Activated T-helper 9 cell treated with anti-CD3 and anti-CD28 coated beads, Interleukin-2, amount 50 U/mL, for 16 hours (primary cell): ENCODE measurements around the gene EGLN1.
"Not testable (repeated sequence)": the region's sequence is repeated elsewhere in the genome, so short reads cannot be mapped to it uniquely, and the experiment has no call there.

Experiments
- DNase-seq: peaks from one replicate; pipeline ENCODE4 v3.0.0-alpha.2; 2020; ENCODE audit warnings: low read depth

The EGLN1 gene

DNA sequence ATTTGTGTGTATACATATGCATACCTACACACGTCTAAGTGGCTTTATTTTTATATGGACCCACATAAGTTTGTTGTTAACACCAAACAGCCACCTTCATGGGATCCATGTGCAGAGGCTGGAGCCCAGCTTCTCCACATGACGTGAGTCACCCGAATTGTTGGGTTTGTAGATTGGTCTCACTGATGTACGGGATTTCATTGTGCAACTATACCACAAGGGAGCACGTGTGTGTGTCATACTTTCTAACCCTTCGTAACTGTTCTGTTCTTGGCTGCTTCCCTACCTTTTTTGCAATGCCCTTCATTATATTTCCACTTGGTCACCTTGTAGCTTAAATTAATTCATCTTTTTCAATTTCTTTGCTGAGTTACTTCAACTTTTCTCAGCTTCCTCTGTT lies 63.0 kb downstream of the EGLN1 start:
- no peak for DNase-seq

DNA sequence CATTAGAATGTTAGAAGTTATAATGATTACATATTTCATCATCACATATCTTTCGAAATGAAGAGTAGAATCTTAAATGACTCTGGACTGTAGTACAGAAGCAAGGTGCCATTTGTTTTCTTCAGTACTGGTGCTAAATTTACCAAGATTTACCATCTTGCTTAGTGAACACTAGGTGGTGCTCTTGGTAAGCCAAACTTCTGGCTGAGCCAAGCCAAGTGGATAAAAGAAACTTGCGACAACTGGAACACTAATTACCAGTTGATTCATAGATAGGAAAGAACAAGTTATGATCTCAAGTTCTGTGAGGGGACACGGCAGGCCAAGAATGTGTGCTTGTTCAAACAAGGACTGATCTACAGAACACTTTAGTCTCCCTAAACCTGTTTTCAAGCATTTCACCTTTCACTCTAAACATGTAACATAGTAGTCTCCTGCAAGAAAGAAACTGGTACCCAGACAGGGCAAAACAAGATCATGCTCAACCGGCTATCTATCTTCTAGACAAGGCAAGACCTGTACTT lies 64.2 kb downstream of the EGLN1 start:
- no peak for DNase-seq

DNA sequence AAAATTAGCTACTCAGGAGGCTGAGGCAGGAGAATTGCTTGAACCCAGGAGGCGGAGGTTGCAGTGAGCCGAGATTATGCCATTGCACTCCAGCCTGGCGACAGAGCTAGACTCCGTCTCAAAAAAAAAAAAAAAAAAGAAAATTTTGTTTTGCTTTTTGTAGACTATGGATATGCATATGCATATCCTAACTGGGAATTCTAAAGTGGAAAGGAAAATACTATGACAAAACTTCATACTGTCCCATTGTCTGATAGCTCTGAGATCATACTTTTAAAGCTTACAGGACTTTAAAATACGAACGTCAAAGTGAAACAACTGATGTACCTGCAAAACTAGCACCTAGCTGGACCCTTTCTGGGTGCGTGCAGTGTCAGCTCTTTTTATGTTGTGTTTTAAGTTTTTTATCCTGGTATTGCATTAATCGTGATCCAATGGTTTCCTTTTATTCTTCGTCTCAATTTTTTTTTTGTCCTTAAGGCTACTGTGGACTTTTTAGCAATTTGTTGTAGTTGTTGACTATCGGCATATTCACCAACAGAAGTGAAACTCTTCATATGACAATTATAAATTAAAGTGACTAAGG lies 64.8 kb downstream of the EGLN1 start:
- no peak for DNase-seq

DNA sequence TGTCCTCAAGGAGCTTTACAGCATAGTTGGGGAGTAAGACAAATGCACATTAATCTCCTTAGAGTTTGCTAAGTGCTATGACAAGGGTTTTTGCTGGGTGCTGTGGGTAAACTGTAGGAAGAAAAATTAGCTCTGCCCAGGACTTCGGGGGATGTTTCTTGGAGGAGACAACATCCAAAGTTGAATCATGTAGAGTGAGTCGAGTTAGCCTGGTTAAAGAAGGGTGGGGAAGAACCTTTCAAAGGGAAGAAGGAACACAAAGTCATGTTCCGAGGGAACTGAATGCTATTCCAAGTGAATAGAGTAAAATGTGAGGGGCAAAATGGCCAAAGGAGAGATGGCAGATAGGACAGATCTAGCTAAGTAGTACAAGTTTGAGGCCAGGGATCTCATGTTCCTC lies 66.9 kb downstream of the EGLN1 start:
- no peak for DNase-seq

DNA sequence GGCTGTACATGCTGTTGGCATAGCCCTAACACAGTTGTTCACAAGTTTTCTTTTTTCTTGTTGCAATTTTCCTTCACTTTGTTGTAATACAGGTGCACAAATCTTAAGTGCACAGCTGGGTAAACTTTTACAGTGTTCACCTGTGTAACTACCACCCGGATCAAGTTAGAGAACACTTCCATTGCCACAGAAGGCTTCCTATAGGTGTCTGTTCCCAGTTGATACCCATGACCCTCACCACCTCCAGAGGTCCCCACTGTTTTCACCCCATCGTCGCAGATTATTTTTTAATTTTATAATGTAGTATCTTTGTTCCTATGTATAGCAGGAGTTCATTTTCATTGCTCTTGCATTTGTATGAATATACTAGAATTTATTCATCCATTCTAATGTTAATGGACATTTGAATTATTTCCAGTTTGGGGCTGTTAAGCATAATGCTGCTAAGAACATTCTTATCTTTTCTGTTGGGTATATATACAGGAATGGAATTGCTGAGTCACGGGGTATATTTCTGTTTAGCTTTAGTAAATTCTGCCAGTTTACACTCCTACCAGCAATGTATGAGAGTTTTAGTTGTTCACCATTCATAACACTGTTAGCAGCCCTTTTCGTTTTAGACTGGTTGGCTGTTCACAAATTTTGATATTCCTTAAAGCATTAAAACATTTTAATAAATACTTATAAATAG lies 67.6 kb downstream of the EGLN1 start:
- no peak for DNase-seq

DNA sequence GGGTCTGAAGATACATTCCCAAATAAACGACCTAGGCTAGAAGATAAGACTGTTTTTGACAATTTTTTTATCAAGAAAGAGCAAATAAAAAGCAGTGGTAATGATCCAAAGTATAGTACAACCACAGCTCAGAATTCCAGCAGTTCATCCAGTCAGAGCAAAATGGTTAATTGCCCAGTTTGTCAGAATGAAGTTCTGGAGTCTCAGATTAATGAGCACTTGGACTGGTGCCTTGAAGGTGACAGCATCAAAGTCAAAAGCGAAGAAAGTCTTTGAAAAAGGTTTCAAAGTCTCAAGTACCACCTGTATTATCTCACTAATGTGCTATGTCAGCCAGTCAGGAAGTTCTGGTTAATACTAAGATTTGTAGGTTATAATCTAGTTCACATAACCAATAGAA lies 69.0 kb downstream of the EGLN1 start:
- DNase-seq: no peak

DNA sequence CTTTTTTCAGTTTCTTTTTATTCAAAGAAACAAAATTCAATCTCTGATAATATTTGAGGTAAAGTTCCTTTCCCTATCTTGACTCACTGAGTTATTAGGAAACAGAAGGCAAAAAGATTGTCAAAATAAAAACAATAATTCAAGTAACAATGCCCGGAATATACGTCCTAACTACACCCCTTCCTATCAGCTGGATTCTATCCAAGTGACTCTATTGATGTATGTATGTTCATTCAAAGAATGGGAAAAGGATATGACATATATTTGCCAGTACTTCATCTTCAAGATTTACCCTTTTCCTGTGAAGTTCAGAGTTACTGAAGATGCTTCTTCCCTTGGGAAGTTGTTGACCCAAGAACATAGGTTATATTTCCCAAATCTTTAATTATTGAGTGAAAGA lies 70.3 kb downstream of the EGLN1 start:
- no peak for DNase-seq

DNA sequence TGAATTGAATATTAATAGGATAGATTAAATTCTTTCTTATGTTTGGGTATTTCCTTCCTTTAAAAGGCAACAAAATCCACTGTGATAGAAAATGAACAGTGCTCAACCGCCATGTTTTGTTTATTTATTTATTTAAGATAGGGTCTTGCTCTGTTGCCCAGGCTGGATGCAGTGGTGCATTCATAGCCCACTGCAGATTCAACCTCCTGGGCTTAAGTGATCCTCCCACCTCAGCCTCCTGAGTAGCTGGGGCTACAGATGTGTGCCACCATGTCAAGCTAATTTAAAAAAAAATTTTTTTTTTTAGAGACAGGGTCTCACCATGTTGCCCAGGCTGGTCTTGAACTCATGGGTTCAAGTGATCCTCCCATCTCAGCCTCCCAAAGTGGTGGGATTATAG lies 73.2 kb downstream of the EGLN1 start:
- not testable (repeated sequence) for DNase-seq

DNA sequence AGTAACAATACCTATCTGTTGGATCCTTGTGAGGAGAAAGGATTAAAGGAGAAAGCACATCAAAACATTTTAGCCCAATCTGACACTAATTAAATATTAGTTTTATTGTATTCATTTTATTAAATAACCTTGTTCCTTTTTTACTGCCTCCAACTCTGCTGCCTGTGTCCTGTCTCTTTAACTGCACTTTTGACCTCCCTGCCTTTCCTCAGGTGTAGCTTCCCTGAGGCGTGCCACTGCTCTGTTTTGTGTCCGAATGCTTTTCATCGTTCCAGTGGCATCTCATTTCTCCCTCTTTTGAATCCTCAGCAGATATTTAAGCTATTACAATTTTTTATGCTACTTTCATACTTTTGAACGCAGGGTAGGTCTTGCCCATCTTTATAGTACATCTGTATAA lies 73.6 kb downstream of the EGLN1 start:
- DNase-seq: no peak

DNA sequence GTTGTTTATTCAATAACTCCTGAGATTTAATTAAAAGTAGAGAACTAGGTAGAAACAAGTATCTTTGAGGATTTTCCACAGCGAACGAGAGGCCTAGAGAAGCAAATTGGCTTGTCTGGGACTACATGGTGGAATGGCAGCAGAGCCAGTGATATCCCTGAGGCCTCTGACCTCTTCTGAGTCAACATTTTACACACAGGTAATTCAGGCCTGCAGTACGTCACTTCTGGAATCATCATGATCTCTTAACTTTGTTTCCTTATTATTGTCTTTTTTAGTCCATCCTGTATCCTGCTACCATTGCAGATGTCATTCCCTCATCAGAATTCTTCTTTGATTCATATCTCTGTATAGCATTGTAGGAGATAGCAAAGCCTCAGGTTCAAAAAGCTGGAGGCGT lies 74.1 kb downstream of the EGLN1 start:
- DNase-seq: no peak

DNA sequence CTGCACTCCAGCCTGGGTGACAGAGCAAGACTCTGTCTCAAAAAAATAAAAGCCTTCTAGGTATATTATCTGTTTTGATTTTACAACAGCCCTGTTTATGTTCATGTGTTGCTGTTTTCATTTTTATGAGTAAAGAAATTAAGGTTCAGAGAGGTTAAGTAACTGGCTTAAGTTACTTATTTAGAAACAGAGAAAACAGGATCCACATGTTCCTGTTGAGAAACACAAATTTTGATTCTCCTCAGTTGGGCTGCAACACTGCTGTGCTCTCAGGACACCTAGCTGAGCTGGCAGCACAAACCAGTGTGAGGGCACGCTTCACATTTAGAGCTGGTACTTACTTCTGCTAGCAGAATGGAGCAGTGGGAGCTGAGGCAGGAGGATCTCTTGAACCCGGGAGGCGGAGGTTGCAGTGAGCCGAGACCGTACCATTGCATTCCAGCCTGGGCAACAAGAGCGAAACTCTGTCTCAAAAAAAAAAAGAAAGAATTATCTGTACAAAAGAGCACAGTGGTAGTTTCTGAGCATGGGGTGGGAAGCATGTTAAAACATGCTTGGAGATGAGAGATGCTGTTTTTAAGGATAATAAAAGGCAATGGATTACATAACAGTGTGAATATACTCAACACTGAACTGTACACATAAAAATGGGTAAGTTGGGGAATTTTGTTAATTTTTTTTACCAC lies 81.6 kb downstream of the EGLN1 start:
- no peak for DNase-seq

DNA sequence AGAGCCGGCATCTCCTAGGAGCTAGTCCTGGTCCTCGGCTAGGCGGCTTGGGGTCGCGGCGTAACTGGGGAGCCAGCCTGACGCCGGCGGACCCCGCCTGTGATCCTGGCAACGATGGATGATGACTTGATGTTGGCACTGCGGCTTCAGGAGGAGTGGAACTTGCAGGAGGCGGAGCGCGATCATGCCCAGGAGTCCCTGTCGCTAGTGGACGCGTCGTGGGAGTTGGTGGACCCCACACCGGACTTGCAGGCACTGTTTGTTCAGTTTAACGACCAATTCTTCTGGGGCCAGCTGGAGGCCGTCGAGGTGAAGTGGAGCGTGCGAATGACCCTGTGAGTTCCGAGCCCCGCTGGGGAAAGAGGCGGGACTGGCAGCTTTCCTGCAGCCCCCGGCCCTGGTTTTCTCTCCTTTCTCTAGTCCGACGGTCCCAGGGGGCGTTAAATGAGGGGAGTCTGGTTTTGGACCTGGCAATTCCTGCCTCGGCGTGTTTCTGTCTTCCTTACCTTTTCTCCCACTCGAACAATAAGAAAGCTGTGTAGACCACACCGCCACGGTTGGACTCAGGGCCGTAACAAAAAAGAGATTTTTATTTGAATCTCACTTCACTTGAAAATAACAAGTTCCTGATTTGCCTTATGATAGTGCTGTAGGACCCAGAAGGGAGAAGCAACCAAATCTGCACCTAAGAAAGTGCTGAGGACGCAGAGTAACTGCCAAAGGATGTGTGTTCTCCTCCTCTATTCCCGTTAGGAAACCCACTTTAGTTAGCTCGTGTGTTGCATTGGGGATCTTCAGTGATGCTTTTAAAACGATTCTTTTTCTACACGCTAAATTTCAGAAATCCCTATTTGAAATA lies 83.6 kb downstream of the EGLN1 start, which contains the start of gene SPRTN:
Gene SPRTN, plus strand, starts transcription at position 24 of the 859 bp plus-strand sequence. Its CDS starts 91 bp downstream, at position 115.
- DNase-seq: no peak

DNA sequence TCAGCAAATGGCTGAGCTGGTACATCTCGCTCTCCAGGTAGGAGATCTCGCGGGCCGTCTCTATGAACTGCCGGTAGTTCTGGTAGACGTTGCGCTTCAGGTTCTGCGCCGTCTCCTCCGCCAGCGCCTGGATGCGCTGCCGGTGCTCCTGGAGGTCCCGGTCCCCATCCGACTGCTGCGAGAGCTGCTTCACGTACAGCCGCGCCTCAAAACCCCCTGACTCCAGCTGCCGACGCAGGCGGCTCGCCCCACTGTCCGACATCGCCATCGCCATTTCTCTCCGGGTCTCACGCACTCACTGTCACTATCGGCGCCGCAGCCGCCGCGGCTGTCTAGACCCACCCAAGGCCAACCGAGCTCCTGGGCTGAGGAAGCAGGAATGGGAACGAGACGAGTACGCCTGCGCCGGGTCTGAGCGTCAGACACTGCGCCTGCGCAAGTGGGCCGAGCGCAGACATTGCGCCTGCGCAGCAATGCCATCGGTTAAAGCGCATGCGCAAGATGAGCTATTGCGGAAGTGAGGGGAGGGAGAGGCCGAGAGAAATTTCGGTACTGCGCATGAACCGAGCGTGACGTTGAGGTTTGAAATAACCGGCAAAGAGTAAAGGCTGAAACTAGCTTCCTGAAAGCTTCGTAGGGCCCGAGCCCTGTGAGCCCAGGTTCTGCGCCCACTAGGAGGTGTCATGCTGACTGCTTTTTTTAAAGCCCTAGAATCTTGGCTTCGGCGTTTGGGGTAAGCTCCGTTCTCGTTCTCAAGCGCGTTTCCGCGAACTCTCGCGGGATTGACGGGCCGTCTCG lies 84.4 kb downstream of the EGLN1 start, which contains the start of gene EXOC8:
Gene EXOC8, minus strand, starts transcription at position 381 of the 798 bp plus-strand sequence. Its CDS starts 107 bp downstream, at position 274.
- peak; percentile 95 for DNase-seq

DNA sequence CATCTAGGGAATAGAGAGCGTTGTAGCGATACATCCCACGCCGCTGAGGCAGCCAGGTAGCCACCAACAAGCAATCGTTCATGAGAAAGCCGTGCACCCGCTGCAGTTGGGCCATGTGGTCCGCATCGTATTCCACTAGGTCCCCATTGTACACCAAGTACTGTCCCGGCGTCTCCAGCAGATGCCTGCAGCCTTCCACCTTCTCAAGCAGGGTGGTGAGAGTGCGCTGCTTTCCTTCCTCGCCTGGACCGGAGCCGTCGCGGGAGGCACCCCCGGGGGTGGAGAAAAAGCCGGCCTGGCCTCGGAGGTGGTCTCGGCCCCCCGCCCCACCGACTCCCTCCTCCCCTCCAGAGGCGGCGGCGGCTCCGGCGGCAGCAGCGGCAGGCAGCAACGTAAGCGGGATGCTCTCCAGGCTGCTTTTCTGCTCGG lies 85.0 kb downstream of the EGLN1 start:
- DNase-seq: no peak

DNA sequence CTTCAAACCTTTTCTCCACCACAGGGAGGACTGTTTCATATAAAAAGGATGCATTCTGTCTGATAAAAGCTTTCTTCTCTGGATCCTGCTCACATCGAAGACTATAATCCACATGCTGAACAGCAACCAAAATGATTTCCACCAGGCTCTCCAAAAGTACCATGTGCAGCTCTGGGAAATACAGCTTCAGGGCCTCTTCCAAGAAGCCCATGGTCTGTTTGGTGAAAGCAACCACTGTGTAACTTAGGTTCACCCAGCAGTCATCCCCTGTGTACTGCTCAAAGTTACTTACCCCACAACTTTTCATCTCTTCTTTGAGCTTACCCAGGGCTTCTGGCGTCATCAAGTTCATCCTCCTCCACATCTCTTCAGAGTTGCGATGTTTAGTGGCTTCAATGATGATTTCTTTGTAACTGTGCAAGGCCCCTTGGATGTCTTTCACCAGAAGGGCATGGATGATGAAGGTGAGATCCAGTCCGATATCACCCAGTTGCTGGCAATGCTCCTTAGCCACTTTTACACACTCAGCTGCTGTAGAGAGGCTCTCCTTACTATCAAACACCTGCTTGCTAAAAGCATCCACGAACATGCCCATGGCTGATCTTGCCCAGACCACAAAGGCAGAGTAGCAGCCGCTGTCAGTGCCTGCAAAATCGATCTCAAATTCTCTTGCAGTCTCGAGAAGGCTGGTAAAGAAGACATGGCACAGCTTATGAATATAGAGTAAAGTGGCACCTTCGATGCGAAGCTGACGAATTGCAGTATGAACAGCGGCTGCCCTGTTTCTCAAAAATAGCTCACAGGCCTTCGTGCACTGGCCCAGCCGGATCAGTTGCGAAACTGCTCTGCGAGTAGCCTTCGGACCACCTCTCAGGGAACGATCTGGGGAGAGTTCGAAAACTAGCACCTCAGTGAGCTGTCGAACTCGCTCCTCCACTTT lies 86.2 kb downstream of the EGLN1 start:
- DNase-seq: no peak

DNA sequence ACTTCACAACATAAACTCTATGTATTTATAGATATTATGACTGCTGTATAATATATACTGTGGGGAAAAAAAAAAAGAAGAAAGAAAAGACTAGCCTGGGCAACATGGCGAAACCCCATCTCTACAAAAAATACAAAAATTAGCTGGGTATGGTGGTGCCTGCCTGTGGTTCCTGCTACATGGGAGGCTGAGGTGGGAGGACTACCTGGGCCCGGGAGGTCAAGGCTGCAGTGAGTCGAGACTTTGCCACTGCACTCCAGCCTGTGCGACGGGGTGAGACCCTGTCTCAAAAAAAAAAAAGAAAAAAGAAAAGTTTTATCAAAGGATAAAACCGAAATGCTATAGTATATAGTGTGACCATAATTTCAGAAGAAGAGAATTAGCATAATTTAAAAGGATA lies 87.1 kb downstream of the EGLN1 start:
- DNase-seq: no peak

DNA sequence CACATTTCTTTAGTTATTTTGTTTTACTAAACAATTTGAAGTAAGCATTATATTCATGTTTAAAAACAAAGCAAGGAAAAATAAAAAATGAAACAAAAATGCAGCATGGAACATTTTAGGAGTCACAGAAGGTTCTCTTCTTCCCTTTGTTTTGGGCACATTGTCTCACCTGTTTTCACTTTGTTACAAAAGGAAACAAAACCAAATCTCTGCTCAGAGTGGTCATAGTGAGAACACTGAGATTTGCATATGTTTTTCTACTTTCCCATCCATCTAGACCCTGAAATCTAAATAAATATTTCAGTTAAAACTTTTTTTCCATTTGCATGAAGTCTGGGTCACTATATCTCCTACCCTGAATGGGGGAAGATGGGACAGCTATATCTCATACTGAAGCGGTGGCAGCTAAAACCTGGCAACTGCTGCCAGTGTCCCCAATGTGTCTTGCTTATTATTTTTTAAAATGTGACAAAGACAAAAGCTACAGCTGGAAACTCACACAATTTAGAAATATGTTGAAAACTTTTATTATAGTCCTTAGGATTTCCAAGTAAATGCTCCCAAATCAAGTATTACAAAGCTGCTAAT lies 87.9 kb downstream of the EGLN1 start:
- DNase-seq: no peak

DNA sequence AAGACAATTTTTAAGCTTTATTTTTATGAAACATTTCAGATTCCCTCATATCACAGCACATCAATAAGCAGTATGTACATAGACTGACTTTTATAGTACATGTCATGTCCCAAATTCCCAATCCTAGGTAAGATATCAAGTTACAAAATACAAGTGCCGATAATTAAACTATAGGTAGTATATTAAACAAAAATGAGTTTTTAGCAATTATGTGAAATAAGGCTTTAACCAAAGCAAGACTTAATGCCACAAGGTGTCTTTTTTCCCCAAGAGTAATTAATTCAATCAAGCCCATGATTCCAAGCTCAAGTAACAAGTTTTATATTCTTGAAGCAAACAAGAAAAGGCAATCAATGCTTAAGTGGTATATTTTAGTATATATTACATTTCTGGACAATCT lies 89.3 kb downstream of the EGLN1 start:
- no peak for DNase-seq

DNA sequence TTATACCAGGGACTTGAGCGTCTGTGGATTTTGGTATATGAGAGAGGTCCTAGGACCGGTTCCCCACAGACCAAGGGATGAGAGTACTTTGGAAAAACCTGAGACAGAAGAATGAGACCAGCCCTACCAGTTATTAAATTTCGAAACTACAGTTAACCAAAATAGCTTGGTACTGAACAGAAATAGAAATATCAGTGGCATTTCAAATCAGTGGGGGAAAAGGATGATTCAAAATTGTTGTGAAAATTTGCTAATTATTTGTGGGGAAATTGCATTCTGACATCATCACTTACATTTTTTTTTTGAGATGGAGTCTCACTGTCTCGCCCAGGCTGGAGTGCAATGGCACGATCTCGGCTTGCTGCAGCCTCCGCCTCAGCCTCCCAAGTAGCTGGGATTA lies 92.6 kb downstream of the EGLN1 start:
- DNase-seq: no peak

DNA sequence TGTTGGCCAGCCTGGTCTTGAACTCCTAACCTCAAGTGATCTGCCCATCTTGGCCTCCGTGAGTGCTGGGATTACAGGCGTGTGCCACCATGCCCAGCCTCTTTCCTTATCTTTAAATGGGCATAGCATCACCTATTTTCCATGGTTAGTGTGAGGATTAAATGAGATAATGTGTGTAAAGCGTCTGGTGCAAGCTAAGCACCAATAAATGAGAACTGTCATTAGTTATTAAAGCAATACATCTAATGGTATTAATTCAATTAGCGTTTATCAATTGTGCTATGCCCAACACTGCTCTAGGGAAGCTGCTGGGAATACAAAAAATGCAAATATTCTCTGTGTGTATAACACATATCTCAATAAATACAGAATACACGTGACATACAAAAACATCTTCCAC lies 94.5 kb downstream of the EGLN1 start:
- DNase-seq: no peak
